WTC11 (cell line): Measurements from ENCODE around the gene MEGF6.

Source experiments
- ELF4 ChIP-seq: sonication (generic); formaldehyde crosslinking; IDR thresholded peaks from 2 replicates; pipeline ENCODE4 v1.8.1; 2022; ENCODE audit warnings: low read depth, mild to moderate bottlenecking, moderate library complexity, missing genetic modification reagents
- ETV6 ChIP-seq: sonication (generic); formaldehyde crosslinking; IDR thresholded peaks from 2 replicates; pipeline ENCODE4 v1.8.1; 2022; ENCODE audit warnings: mild to moderate bottlenecking, missing genetic modification reagents
- NR3C1 ChIP-seq: sonication (generic); formaldehyde crosslinking; conservative IDR thresholded peaks from 2 replicates; pipeline ENCODE4 v1.8.1; 2023; ENCODE audit warnings: low read depth, mild to moderate bottlenecking, missing genetic modification reagents
- TP53 ChIP-seq: sonication (generic); formaldehyde crosslinking; IDR thresholded peaks from 2 replicates; pipeline ENCODE4 v1.8.1; 2023; ENCODE audit warnings: mild to moderate bottlenecking, missing genetic modification reagents
- ZNF232 ChIP-seq: sonication (generic); formaldehyde crosslinking; IDR thresholded peaks from 2 replicates; pipeline ENCODE4 v1.8.0; 2022; ENCODE audit warnings: mild to moderate bottlenecking, missing genetic modification reagents
- TF ChIP-seq, protein P1 (sequence below): fragments of 200-600 bp; IDR thresholded peaks from 2 replicates; pipeline ENCODE4 v1.8.0; 2022; ENCODE audit warnings: antibody characterized with exemption
- TF ChIP-seq, protein P2 (sequence below): sonication (generic); formaldehyde crosslinking; IDR thresholded peaks from 2 replicates; pipeline ENCODE4 v1.8.0; 2022; ENCODE audit warnings: mild to moderate bottlenecking, missing genetic modification reagents
- TF ChIP-seq, protein P3 (sequence below): sonication (generic); formaldehyde crosslinking; conservative IDR thresholded peaks from 2 replicates; pipeline ENCODE4 v1.8.1; 2022; ENCODE audit warnings: mild to moderate bottlenecking, missing genetic modification reagents
- TF ChIP-seq, protein P4 (sequence below): sonication (generic); formaldehyde crosslinking; IDR thresholded peaks from 2 replicates; pipeline ENCODE4 v1.8.1; 2023; ENCODE audit warnings: mild to moderate bottlenecking, missing genetic modification reagents, moderate library complexity

DNA sequence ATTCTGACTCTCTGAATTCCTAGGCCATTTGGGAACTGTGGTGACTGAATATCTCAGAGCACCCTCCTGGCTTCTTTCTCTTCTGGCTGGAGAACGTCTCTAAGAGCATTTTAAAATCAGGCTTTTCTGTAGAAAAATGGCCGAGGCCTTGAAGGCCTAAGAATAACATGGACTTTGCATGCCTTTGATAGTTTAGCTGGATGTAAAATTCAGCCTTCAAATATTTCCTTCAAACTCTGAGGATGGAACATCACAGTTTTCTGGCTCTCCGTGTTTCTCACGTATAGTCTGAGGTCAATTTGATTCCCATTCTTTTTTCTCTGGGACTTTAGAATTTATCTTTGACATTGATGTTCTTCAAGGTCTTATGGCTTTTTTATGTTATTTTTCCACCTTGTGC, 122.9 kb downstream of the MEGF6 start:
- TF ChIP-seq ELF4 (CRISPR knock-in tag) (no peak), NR3C1 (no peak), TP53 (CRISPR knock-in tag) (no peak), ZNF232 (CRISPR knock-in tag) (no peak), ETV6 (CRISPR knock-in tag) (no peak)
- TF ChIP-seq, protein P1, sequence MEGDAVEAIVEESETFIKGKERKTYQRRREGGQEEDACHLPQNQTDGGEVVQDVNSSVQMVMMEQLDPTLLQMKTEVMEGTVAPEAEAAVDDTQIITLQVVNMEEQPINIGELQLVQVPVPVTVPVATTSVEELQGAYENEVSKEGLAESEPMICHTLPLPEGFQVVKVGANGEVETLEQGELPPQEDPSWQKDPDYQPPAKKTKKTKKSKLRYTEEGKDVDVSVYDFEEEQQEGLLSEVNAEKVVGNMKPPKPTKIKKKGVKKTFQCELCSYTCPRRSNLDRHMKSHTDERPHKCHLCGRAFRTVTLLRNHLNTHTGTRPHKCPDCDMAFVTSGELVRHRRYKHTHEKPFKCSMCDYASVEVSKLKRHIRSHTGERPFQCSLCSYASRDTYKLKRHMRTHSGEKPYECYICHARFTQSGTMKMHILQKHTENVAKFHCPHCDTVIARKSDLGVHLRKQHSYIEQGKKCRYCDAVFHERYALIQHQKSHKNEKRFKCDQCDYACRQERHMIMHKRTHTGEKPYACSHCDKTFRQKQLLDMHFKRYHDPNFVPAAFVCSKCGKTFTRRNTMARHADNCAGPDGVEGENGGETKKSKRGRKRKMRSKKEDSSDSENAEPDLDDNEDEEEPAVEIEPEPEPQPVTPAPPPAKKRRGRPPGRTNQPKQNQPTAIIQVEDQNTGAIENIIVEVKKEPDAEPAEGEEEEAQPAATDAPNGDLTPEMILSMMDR = no peak
- TF ChIP-seq, protein P2, sequence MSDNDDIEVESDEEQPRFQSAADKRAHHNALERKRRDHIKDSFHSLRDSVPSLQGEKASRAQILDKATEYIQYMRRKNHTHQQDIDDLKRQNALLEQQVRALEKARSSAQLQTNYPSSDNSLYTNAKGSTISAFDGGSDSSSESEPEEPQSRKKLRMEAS (CRISPR knock-in tag) = no peak
- TF ChIP-seq, protein P3, sequence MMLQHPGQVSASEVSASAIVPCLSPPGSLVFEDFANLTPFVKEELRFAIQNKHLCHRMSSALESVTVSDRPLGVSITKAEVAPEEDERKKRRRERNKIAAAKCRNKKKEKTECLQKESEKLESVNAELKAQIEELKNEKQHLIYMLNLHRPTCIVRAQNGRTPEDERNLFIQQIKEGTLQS (CRISPR knock-in tag) = no peak
- TF ChIP-seq, protein P4, sequence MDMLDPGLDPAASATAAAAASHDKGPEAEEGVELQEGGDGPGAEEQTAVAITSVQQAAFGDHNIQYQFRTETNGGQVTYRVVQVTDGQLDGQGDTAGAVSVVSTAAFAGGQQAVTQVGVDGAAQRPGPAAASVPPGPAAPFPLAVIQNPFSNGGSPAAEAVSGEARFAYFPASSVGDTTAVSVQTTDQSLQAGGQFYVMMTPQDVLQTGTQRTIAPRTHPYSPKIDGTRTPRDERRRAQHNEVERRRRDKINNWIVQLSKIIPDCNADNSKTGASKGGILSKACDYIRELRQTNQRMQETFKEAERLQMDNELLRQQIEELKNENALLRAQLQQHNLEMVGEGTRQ (CRISPR knock-in tag) = no peak
